Frontal cortex (tissue), 4 donors: ENCODE measurements around the gene COL8A2. TPM values are rescaled to one million over a fixed set of nuclear protein-coding genes. Genes with fewer than 3 reads are reported as not detected.

Experiments used
- DNase-seq, 2 donors: peaks; one replicate each; pipeline ENCODE4 v3.0.0; 2012; ENCODE audit warnings: low spot score in 2 of 2
- FAIRE-seq: peaks from 2 replicates; lab custom pipeline; 2012; peaks lifted over from hg19 to GRCh38; lab: Jason Lieb, UNC
- total RNA-seq: library from RNA; depleted of rRNA; stranded (reverse); fragments of >200 nt; gene quantifications from one replicate; pipeline ENCODE4 v1.2.3, GENCODE V29; 2014
- donor health status: control.
- donor health status: control.
- donor health status: control.

Gene COL8A2
- total RNA-seq, 1 donor from 2014 or later, result 0.82 TPM

- no peak for DNase-seq
Measured at GRCh38 chr1:36118447-36119204, 6.4 kb downstream of the COL8A2 start.

GRCh38 chr1:36116901-36117300 is 8.1 kb downstream of the COL8A2 start:
- DNase-seq (no peak), FAIRE-seq (no peak)

More at GRCh38 chr1:36118447-36119204, 6.4 kb downstream of the COL8A2 start:
- no peak for FAIRE-seq

- FAIRE-seq, result no peak
- no peak for DNase-seq
Measured at GRCh38 chr1:36115931-36116330, 9.1 kb downstream of the COL8A2 start.

GRCh38 chr1:36115200-36115669 is 9.8 kb downstream of the COL8A2 start:
- FAIRE-seq, result no peak
- DNase-seq, result no peak

- no peak for FAIRE-seq
- DNase-seq, result no peak
Measured at GRCh38 chr1:36114371-36114770, 10.7 kb downstream of the COL8A2 start.

- no peak for FAIRE-seq
- DNase-seq, result no peak
Measured at GRCh38 chr1:36112823-36113222, 12.2 kb downstream of the COL8A2 start.

GRCh38 chr1:36111151-36111550 is 13.9 kb downstream of the COL8A2 start:
- FAIRE-seq, result no peak
- no peak for DNase-seq

- no peak for DNase-seq
- FAIRE-seq, result no peak
Measured at GRCh38 chr1:36109041-36109679, 15.9 kb downstream of the COL8A2 start.

- FAIRE-seq, result no peak
- no peak for DNase-seq
Measured at GRCh38 chr1:36108314-36108713, 16.7 kb downstream of the COL8A2 start.

- FAIRE-seq (no peak), DNase-seq (no peak)
Measured at GRCh38 chr1:36107394-36107793, 17.6 kb downstream of the COL8A2 start.

GRCh38 chr1:36106269-36106668 is 18.8 kb downstream of the COL8A2 start:
- DNase-seq (no peak), FAIRE-seq (no peak)

- FAIRE-seq (no peak), DNase-seq (no peak)
Measured at GRCh38 chr1:36101546-36101945, 23.5 kb downstream of the COL8A2 start.

GRCh38 chr1:36100376-36100775 is 24.6 kb downstream of the COL8A2 start:
- no peak for FAIRE-seq
- no peak for DNase-seq

GRCh38 chr1:36099681-36100341 is 25.2 kb downstream of the COL8A2 start:
- peak; percentile 81 to 87 for DNase-seq
- no peak for FAIRE-seq

- no peak for FAIRE-seq
- DNase-seq, result no peak
Measured at GRCh38 chr1:36098650-36099365, 26.2 kb downstream of the COL8A2 start.

- FAIRE-seq, result no peak
- DNase-seq, result no peak
Measured at GRCh38 chr1:36097693-36098585, 27.1 kb downstream of the COL8A2 start.

GRCh38 chr1:36096500-36097432 is 28.3 kb downstream of the COL8A2 start:
- no peak for FAIRE-seq

GRCh38 chr1:36095760-36096405 is 29.1 kb downstream of the COL8A2 start:
- FAIRE-seq (no peak), DNase-seq (no peak)

More at GRCh38 chr1:36096500-36097432, 28.3 kb downstream of the COL8A2 start:
- no peak for DNase-seq
